Coronary artery (tissue), 2 donors: Measurements from ENCODE around the gene UBE2V1.

Source experiments
- DNase-seq: peaks from one replicate; pipeline ENCODE4 v3.0.0-alpha.2; 2017; ENCODE audit warnings: low spot score
- H3K27ac ChIP-seq, 2 donors: fragments of 200-600 bp; sonication (generic); one replicate each; pipeline ENCODE4 v1.5.1; 2016 to 2019
- H3K4me3 ChIP-seq: fragments of 200-600 bp; sonication (generic); 2 replicates; pipeline ENCODE4 v1.5.1; 2016; ENCODE audit warnings: mild to moderate bottlenecking, moderate library complexity
- CTCF ChIP-seq: fragments of 200-600 bp; sonication (generic); IDR thresholded peaks from one replicate; pipeline ENCODE4 v1.5.1; 2019; ENCODE audit warnings: antibody characterized with exemption

The UBE2V1 gene

GRCh38 chr20:50044353-50044960 lies 68.5 kb downstream of the UBE2V1 start:
- Histone ChIP-seq H3K27ac (no peak overlapping the region), H3K4me3 (no peak overlapping the region)
- no peak for DNase-seq
- TF ChIP-seq CTCF, result no peak

DNA sequence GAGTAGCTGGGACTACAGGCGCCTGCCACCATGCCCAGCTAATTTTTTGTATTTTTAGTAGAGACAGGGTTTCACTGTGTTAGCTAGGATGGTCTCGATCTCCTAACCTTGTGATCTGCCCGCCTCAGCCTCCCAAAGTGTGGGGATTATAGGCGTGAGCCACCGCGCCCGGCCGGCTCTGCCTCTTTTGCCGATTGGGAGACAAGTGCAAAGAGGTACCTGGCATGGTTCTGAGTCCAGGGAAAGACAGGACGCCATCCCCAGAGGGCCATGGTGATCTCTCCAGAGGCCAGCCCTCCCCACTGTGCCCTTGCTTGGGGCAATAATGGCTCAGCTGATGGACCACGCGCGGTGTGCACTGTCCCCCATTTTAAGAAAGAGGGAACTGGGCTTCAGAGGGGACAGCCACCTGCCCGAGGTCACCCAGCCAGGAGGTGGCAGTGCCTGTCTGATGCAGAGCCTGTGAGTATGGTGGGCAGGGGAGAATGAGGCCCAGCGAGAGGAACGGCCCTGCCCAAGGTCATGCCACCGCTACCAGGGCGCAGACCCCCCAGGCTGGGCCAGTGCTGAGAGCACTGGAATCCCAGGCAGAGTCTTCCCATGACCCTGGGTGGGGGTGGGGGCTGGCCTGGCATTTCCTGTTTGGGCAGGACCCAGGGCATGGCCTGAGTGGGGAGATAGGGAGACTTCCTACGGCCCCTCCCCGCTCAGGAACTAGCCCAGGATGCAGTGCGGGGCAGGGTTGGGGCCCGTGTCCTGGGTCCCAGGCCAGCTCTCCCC lies 69.2 kb downstream of the UBE2V1 start:
- DNase-seq, result no peak
- no peak overlapping the region for H3K4me3 ChIP-seq
- H3K27ac ChIP-seq, result no peak overlapping the region
- TF ChIP-seq CTCF, result no peak

- no peak for DNase-seq
- no peak overlapping the region for H3K4me3 ChIP-seq
- no peak for TF ChIP-seq CTCF
- H3K27ac ChIP-seq, result no peak overlapping the region
Observed at GRCh38 chr20:50042370-50043313, 70.3 kb downstream of the UBE2V1 start.

- no peak overlapping the region for H3K27ac ChIP-seq
- TF ChIP-seq CTCF, result no peak
- no peak overlapping the region for H3K4me3 ChIP-seq
- DNase-seq, result no peak
Observed at GRCh38 chr20:50041246-50041873, 71.6 kb downstream of the UBE2V1 start.

GRCh38 chr20:50040432-50041245 lies 72.3 kb downstream of the UBE2V1 start:
- Histone ChIP-seq H3K4me3 (no peak overlapping the region), H3K27ac (peak overlapping the region in 1 of 2 donors; percentile 30)
- TF ChIP-seq CTCF, result no peak
- DNase-seq, result no peak
